GM18861 (cell line): ENCODE measurements around the gene ENTPD6.
"Not testable (repeated sequence)": the region's sequence is repeated elsewhere in the genome, so short reads cannot be mapped to it uniquely, and the experiment has no call there.

Experiments
- ATAC-seq: cut with Tn5 transposase; IDR thresholded peaks from one replicate; pipeline ENCODE4 v1.9.1; 2021; ENCODE audit not compliant: unreplicated experiment

Gene ENTPD6

GRCh38 chr20:25195014-25195961, at the start of gene ENTPD6:
ENTPD6 (plus strand) TSS chr20:25195712; CDS start chr20:25206537, 10,825 bp downstream.
- peak; percentile 66 for ATAC-seq

DNA sequence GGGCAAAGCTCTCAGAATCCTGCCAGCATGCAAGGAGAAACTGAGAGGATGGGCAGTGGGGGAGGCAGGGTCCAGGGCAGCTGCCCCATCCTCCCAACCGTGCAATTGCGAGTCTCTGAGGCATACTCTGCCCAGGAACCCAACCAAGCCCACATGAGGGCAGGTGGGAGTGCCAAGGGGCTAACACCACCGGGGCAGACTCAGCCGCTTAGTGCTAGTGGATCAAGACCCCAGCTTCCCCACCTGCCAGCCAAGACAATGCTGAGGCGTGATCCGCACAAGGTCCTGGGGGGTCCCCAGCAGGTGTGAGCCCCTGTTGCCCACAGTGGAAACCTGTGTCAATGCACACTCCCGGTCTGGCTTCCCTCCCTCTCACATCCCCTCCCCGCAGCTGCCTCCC, 48.5 kb upstream of the ENTPD6 start:
- no peak for ATAC-seq

DNA sequence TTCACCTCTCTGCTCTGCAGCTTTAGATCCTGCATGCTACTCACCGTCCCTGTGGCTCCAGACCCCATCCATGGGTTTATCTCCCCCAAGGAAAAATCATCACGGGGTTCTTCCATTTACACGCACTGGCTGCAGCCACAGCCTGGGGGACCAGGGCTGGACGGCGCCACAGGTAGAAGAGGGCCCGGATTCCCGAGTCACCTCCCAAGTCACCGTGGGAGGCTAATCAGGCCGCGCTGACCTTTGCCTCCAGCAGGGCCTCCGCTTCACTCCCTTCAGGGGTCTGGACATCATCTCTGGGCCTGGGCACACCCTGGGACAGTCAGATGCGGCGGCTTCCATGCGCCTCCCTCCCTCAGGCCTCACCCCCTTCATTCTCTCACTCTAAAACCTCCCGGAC, 47.8 kb upstream of the ENTPD6 start:
- no peak for ATAC-seq

GRCh38 chr20:25148181-25148981, 47.1 kb upstream of the ENTPD6 start:
- no peak for ATAC-seq

- ATAC-seq = no peak
These were observed 46.3 kb upstream of the ENTPD6 start for GRCh38 chr20:25148982-25149846.

DNA sequence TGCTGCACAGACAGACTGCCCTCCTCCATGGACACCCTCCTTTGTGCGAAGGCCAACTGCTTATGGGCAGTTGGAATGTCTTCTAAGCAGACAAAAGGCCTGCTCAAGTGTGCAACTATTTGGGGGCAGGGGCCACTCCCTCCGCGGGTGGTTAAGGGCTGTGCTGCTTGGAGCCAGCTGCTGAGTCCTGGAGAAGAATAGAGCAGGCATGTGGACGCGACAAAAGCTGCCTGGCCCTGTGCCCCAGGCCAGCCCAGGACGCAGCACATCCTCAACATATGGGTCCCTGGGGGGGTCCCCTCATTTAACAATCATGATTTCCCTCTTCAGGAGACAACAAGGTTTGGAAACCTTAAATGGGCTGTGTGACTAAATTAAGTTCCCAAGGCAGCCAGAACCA, 45.5 kb upstream of the ENTPD6 start:
- no peak for ATAC-seq

GRCh38 chr20:25158043-25158442, 37.5 kb upstream of the ENTPD6 start:
- no peak for ATAC-seq

DNA sequence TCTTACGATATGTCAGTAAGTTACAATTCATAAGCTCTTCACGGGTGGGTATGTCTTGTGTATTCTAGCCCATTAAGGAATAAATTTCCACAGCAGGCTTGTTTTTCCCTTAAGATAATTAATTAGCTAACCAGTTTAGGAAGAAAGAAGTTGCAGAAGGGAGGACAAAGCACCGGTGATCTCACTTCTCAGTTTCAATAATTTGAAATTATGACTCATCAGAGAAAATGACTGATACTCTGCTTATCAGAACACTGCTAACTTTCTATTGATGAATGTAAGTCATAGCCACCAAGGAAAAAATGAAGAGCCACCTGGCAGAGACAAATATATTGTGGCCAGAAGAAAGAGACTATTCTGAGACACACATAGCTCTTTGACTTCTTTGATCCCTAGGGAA, 35.0 kb upstream of the ENTPD6 start:
- ATAC-seq = peak; percentile 63

- no peak for ATAC-seq
These were observed 34.6 kb upstream of the ENTPD6 start for GRCh38 chr20:25160897-25161296.

GRCh38 chr20:25165128-25165527, 30.4 kb upstream of the ENTPD6 start:
- ATAC-seq = no peak

DNA sequence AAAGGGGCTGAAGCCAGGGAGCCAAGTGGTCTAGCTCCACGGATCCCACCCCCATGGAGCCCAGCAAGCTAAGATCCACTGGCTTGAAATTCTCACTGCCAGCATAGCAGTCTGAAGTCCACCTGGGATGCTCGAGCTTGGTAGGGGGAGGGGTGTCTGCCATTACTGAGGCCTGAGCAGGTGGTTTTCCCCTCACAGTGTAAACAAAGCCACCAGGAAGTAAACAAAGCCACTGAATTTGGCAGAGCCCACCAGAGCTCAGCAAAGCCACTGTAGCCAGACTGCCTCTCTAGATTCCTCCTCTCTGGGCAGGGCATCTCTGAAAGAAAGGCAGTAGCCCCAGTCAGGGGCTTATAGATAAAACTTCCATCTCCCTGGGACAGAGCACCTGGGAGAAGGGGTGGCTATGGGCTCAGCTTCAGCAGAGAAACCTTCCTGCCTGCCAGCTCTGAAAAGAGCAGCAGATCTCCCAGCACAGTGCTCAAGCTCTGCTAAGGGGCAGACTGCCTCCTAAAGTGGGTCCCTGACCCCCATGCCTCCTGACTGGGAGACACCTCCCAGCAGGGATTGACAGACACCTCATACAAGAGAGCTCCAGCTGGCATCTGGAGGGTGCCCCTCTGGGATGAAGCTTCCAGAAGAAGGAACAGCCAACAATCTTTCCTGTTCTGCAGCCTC, 29.3 kb upstream of the ENTPD6 start:
- ATAC-seq = not testable (repeated sequence)

- no peak for ATAC-seq
These were observed 22.2 kb upstream of the ENTPD6 start for GRCh38 chr20:25173321-25173720.

- ATAC-seq = no peak
These were observed 21.6 kb upstream of the ENTPD6 start for GRCh38 chr20:25173886-25174308.

- ATAC-seq = no peak
These were observed 19.3 kb upstream of the ENTPD6 start for GRCh38 chr20:25176184-25176583.

DNA sequence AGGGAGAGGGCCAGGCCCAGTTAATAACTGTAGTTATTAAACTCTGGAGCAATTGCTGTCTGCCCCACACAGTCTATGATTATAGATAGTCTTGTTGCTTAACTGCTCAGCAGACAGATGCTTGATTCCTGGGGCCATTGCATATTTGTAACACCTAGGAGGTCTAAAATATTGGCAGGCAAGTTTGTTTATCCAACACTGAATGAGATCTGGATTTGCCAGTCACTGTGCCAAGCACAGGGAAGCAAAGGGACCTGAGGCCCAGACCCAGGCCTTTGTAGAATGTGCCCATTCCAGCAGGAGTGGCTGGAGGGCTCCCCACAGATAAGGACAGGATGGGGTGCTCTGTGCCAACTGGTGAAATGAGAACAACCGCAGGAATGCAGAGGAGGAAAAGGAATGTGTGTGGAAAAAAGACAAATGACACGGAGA, 17.6 kb upstream of the ENTPD6 start:
- ATAC-seq = no peak

- no peak for ATAC-seq
These were observed 16.7 kb upstream of the ENTPD6 start for GRCh38 chr20:25178563-25179438.

DNA sequence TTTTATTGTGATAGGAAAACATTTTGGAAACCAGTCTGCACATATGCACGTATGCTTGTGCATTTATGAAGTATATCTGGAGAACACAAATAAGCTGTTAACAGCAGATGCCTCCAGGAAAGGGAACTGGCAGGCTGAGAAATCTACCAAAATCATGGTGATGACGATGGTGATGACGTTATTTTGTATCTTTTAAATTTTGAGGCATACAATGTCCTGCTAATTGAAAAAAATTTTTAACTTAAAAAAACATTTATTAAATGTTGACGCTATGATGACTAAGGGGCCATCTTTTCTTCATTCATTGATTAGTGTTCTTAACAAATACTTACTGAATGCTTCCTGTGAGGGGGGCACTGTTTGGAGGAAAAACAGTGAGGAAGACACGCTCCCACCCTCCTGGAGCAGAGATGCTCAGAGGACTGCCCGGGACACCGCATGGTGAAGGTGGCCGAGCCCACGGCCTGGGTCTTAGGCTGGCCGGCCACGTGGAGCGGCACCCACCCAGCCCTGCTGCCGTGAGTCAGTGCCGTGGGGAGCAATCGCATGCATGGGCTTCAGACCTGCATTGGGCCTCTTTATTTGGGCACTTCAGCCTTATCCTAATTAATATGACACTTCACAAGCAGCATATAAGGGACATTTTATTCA, 15.9 kb upstream of the ENTPD6 start:
- ATAC-seq = no peak

DNA sequence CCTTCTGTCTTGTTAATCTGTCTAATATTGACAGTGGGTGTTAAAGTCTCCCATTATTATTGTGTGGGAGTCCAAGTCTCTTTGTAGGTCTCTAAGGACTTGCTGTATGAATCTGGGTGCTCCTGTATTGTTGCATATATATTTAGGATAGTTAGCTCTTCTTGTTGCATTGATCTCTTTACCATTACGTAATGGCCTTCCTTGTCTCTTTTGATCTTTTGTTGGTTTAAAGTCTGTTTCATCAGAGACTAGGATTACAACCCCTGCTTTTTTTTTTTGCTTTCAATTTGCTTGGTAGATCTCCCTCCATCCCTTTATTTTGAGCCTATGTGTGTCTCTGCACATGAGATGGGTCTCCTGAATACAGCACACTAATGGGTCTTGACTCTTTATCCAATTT, 11.1 kb upstream of the ENTPD6 start:
- not testable (repeated sequence) for ATAC-seq

- ATAC-seq = no peak
These were observed 8.3 kb upstream of the ENTPD6 start for GRCh38 chr20:25187220-25187619.
